ENCODE data around the gene ANKRD55. TPM values are rescaled to one million over a fixed set of nuclear protein-coding genes. Genes with fewer than 3 reads are reported as not detected.

Gene ANKRD55
- total RNA-seq, 1 experiment from 2014 or later = not detected

DNA sequence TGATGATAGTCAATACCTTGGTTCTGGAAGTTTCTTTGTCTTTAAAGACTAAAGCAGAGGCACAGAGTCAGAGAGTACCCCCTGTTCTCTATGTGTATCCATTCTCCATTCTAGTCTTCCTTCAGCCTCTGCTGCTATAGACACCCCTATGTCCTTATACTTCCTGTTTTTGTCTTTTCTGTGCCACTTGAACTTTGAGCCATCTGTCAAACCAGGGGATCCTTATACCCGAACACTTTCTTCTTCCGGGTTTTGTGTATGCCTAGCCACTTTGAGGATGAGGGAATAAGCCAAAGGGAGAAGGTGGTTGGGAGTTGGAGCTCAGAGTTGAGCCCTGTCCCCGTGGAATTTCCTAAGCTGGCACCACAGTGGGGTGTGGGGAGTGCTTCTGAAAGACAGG is 177.3 kb downstream of the ANKRD55 start:
- ATAC-seq (no peak), DNase-seq (ENCODE audit: low spot score) (no peak)
- no peak overlapping the region for H3K27ac Mint-ChIP-seq
- CTCF ChIA-PET = no interaction called here
- no peaks in the 10 kb centered on the region for H3K4me1 Mint-ChIP-seq
- H3K9me3 Mint-ChIP-seq = peaks cover 11% of the 10 kb centered on the region
- TF ChIP-seq, protein P1, sequence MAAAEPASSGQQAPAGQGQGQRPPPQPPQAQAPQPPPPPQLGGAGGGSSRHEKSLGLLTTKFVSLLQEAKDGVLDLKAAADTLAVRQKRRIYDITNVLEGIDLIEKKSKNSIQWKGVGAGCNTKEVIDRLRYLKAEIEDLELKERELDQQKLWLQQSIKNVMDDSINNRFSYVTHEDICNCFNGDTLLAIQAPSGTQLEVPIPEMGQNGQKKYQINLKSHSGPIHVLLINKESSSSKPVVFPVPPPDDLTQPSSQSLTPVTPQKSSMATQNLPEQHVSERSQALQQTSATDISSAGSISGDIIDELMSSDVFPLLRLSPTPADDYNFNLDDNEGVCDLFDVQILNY (CRISPR knock-in tag; IDR thresholded peaks at IDR 0.05) = no peak
- TF ChIP-seq CBFB (CRISPR knock-in tag; IDR thresholded peaks at IDR 0.05; ENCODE audit: low read depth) (no peak), ZNF317 (CRISPR knock-in tag; IDR thresholded peaks at IDR 0.05; ENCODE audit: borderline replicate concordance, low read depth) (no peak), SMAD3 (CRISPR knock-in tag; IDR thresholded peaks at IDR 0.05; ENCODE audit: borderline replicate concordance) (no peak), NFATC4 (CRISPR knock-in tag; IDR thresholded peaks at IDR 0.05) (no peak), CREM (CRISPR knock-in tag; IDR thresholded peaks at IDR 0.05) (no peak), JUN (CRISPR knock-in tag; IDR thresholded peaks at IDR 0.05) (no peak), SOX15 (CRISPR knock-in tag; IDR thresholded peaks at IDR 0.05) (no peak), ELF4 (CRISPR knock-in tag; IDR thresholded peaks at IDR 0.05; ENCODE audit: low read depth) (no peak), ARID4B (CRISPR knock-in tag; IDR thresholded peaks at IDR 0.05; ENCODE audit: borderline replicate concordance) (no peak), ETV6 (CRISPR knock-in tag; IDR thresholded peaks at IDR 0.05) (no peak)
- TF ChIP-seq, protein P2, sequence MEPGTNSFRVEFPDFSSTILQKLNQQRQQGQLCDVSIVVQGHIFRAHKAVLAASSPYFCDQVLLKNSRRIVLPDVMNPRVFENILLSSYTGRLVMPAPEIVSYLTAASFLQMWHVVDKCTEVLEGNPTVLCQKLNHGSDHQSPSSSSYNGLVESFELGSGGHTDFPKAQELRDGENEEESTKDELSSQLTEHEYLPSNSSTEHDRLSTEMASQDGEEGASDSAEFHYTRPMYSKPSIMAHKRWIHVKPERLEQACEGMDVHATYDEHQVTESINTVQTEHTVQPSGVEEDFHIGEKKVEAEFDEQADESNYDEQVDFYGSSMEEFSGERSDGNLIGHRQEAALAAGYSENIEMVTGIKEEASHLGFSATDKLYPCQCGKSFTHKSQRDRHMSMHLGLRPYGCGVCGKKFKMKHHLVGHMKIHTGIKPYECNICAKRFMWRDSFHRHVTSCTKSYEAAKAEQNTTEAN (CRISPR knock-in tag; IDR thresholded peaks at IDR 0.05) = no peak
- TF ChIP-seq, protein P3, sequence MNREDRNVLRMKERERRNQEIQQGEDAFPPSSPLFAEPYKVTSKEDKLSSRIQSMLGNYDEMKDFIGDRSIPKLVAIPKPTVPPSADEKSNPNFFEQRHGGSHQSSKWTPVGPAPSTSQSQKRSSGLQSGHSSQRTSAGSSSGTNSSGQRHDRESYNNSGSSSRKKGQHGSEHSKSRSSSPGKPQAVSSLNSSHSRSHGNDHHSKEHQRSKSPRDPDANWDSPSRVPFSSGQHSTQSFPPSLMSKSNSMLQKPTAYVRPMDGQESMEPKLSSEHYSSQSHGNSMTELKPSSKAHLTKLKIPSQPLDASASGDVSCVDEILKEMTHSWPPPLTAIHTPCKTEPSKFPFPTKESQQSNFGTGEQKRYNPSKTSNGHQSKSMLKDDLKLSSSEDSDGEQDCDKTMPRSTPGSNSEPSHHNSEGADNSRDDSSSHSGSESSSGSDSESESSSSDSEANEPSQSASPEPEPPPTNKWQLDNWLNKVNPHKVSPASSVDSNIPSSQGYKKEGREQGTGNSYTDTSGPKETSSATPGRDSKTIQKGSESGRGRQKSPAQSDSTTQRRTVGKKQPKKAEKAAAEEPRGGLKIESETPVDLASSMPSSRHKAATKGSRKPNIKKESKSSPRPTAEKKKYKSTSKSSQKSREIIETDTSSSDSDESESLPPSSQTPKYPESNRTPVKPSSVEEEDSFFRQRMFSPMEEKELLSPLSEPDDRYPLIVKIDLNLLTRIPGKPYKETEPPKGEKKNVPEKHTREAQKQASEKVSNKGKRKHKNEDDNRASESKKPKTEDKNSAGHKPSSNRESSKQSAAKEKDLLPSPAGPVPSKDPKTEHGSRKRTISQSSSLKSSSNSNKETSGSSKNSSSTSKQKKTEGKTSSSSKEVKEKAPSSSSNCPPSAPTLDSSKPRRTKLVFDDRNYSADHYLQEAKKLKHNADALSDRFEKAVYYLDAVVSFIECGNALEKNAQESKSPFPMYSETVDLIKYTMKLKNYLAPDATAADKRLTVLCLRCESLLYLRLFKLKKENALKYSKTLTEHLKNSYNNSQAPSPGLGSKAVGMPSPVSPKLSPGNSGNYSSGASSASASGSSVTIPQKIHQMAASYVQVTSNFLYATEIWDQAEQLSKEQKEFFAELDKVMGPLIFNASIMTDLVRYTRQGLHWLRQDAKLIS (CRISPR knock-in tag; IDR thresholded peaks at IDR 0.05; ENCODE audit: borderline replicate concordance) = no peak
- TF ChIP-seq, protein P4, sequence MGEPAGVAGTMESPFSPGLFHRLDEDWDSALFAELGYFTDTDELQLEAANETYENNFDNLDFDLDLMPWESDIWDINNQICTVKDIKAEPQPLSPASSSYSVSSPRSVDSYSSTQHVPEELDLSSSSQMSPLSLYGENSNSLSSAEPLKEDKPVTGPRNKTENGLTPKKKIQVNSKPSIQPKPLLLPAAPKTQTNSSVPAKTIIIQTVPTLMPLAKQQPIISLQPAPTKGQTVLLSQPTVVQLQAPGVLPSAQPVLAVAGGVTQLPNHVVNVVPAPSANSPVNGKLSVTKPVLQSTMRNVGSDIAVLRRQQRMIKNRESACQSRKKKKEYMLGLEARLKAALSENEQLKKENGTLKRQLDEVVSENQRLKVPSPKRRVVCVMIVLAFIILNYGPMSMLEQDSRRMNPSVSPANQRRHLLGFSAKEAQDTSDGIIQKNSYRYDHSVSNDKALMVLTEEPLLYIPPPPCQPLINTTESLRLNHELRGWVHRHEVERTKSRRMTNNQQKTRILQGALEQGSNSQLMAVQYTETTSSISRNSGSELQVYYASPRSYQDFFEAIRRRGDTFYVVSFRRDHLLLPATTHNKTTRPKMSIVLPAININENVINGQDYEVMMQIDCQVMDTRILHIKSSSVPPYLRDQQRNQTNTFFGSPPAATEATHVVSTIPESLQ (CRISPR knock-in tag; IDR thresholded peaks at IDR 0.05) = no peak
- no peak overlapping the region for H3K4me3 Mint-ChIP-seq
- no peaks in the 10 kb centered on the region for H3K36me3 Mint-ChIP-seq
- H3K27me3 Mint-ChIP-seq (ENCODE audit: low read depth) = no peaks in the 10 kb centered on the region; the same call in 1 of the 2 replicates
- POLR2A ChIA-PET = no interaction called here

Data from WTC11 (cell line).